HepG2 (cell line): ENCODE data around the gene ZSWIM5. TPM values are rescaled to one million over a fixed set of nuclear protein-coding genes. Genes with fewer than 3 reads are reported as not detected.

ENCODE experiments used
- ATF1 ChIP-seq: IDR thresholded peaks from 2 replicates; pipeline ENCODE4 v1.6.1; 2016; ENCODE audit warnings: mild to moderate bottlenecking, control low read depth
- BORCS8-MEF2B ChIP-seq: sonication (generic); formaldehyde crosslinking; IDR thresholded peaks from 2 replicates; pipeline ENCODE4 v1.8.0; 2022; ENCODE audit warnings: mild to moderate bottlenecking, missing genetic modification reagents
- DNMT3B ChIP-seq: conservative IDR thresholded peaks from 2 replicates; pipeline ENCODE4 v1.6.1; 2016; ENCODE audit warnings: missing biosample characterization, control low read depth
- MLX ChIP-seq: IDR thresholded peaks from 2 replicates; pipeline ENCODE4 v1.6.1; 2016
- MXI1 ChIP-seq: IDR thresholded peaks from 3 replicates; pipeline ENCODE4 v1.6.1; 2012; ENCODE audit warnings: low read depth, low read length, inconsistent platforms, borderline replicate concordance
- NCOR1 ChIP-seq: fragments of 200-600 bp; sonication (generic); IDR thresholded peaks from 2 replicates; pipeline ENCODE4 v1.7.0; 2017; ENCODE audit warnings: antibody characterized with exemption, low read length, borderline replicate concordance
- POLR2G ChIP-seq: fragments of 200-400 bp; formaldehyde crosslinking; IDR thresholded peaks from 2 replicates; pipeline ENCODE4 v1.6.1; 2018; ENCODE audit warnings: mild to moderate bottlenecking, low read depth, low read length, moderate library complexity
- PREB ChIP-seq: sonication (generic); formaldehyde crosslinking; IDR thresholded peaks from 2 replicates; pipeline ENCODE4 v1.4.0; 2020; ENCODE audit warnings: missing genetic modification reagents
- PRPF4 ChIP-seq: fragments of 200-400 bp; formaldehyde crosslinking; IDR thresholded peaks from 2 replicates; pipeline ENCODE4 v1.6.1; 2016; ENCODE audit warnings: low read length, low read depth; ENCODE audit not compliant: poor library complexity, severe bottlenecking
- RARG ChIP-seq: sonication (generic); formaldehyde crosslinking; IDR thresholded peaks from 2 replicates; pipeline ENCODE4 v1.4.0; 2020; ENCODE audit warnings: low read depth, mild to moderate bottlenecking, missing genetic modification reagents
- TCF12 ChIP-seq, 2 experiments: fragments of 450-650 bp in 1 of 2; sonication (generic) in 1 of 2; formaldehyde crosslinking in 1 of 2; IDR thresholded peaks; 2 replicates each; pipeline versions ENCODE4 v1.6.1 to v1.8.0; 2017 to 2022; ENCODE audit warnings: antibody characterized with exemption in 1 of 2, mild to moderate bottlenecking in 1 of 2, missing genetic modification reagents in 1 of 2, moderate library complexity in 1 of 2
- TGIF2 ChIP-seq: IDR thresholded peaks from 2 replicates; pipeline ENCODE4 v1.6.1; 2016; ENCODE audit warnings: control low read depth, missing compliant biosample characterization
- ZMAT3 ChIP-seq: sonication (generic); formaldehyde crosslinking; conservative IDR thresholded peaks from 2 replicates; pipeline ENCODE4 v1.7.0; 2021; ENCODE audit warnings: missing genetic modification reagents
- ZNF383 ChIP-seq: sonication (generic); formaldehyde crosslinking; IDR thresholded peaks from 2 replicates; pipeline ENCODE4 v1.4.0; 2020; ENCODE audit warnings: missing genetic modification reagents, mild to moderate bottlenecking, borderline replicate concordance
- polyA plus RNA-seq, 8 experiments: library from polyadenylated mRNA; depleted of rRNA in 3 of 8; stranded (reverse) in 7 of 8; unstranded in 1 of 8; fragments of >200 nt; fragmentation: Illumina TruSeq in 4 of 8; extraction: Trizol in 4 of 8; gene quantifications; 2 replicates each; pipeline versions ENCODE4 v1.2.1 to v1.2.3, GENCODE V29; 2011 to 2016; ENCODE audit warnings: low read depth in 4 of 8, missing spikeins in 1 of 8, mixed read lengths in 1 of 8; ENCODE audit not compliant: insufficient read depth in 1 of 8
- total RNA-seq, 5 experiments: library from RNA; depleted of rRNA; stranded (reverse); fragments of >200 nt; fragmentation: Illumina TruSeq; extraction: Trizol; gene quantifications; 2 replicates each; pipeline ENCODE4 v1.2.3, GENCODE V29; 2016; ENCODE audit warnings: low read depth in 1 of 5

ZSWIM5 gene
- total and polyA plus RNA-seq, 2 of the 13 experiments (the other 11 are each of a cell fraction or from before 2014, with no cell fraction given), result 11.0 to 20.6 TPM

- no peak for TF ChIP-seq TCF12 (IDR thresholded peaks at IDR 0.05)
- TF ChIP-seq TCF12 (CRISPR knock-in tag; IDR thresholded peaks at IDR 0.05), result no peak
- peak; percentile 66; the same call in 1 of the 2 replicates for TF ChIP-seq TGIF2 (CRISPR knock-in tag)
- TF ChIP-seq ZNF383, result no peak
- TF ChIP-seq NCOR1, result no peak
- TF ChIP-seq RARG (CRISPR knock-in tag), result no peak
- TF ChIP-seq DNMT3B (CRISPR knock-in tag), result no peak
- TF ChIP-seq PRPF4, result no peak
- TF ChIP-seq PREB (CRISPR knock-in tag), result no peak
- TF ChIP-seq MLX (CRISPR knock-in tag), result no peak
- TF ChIP-seq ZMAT3 (CRISPR knock-in tag), result no peak; the same call in 1 of the 2 replicates
- no peak for TF ChIP-seq MXI1
- TF ChIP-seq ATF1, result no peak
- TF ChIP-seq BORCS8-MEF2B (CRISPR knock-in tag), result 0 out of 2 replicates have a peak, but pooled peaks have one; percentile 28
- peak; percentile 2; the same call in 1 of the 2 replicates for TF ChIP-seq POLR2G
These were observed 193.6 kb downstream of the ZSWIM5 start (continued) for GRCh38 chr1:45012639-45013278.
